Measurements from ENCODE around the gene CYBC1.

The CYBC1 gene

GRCh38 chr17:82444941-82445521, 5.5 kb downstream of the CYBC1 start:
- no peak overlapping the region for H3K27ac ChIP-seq
- TF ChIP-seq CTCF (IDR thresholded peaks at IDR 0.05) (no peak), ZFX (IDR thresholded peaks at IDR 0.05; ENCODE audit: borderline replicate concordance) (no peak)

- H3K27ac ChIP-seq, result no peak overlapping the region
- TF ChIP-seq ZFX (IDR thresholded peaks at IDR 0.05; ENCODE audit: borderline replicate concordance) (no peak), CTCF (IDR thresholded peaks at IDR 0.05) (no peak)
These were observed 6.2 kb downstream of the CYBC1 start for GRCh38 chr17:82444284-82444893.

- H3K27ac ChIP-seq, result no peak overlapping the region
- TF ChIP-seq ZFX (IDR thresholded peaks at IDR 0.05; ENCODE audit: borderline replicate concordance), result no peak
- TF ChIP-seq CTCF (IDR thresholded peaks at IDR 0.05), result no peak
These were observed 6.9 kb downstream of the CYBC1 start for GRCh38 chr17:82443465-82444283.

- TF ChIP-seq ZFX (IDR thresholded peaks at IDR 0.05; ENCODE audit: borderline replicate concordance), result no peak
- no peak for TF ChIP-seq CTCF (IDR thresholded peaks at IDR 0.05)
- no peak overlapping the region for H3K27ac ChIP-seq
These were observed 7.7 kb downstream of the CYBC1 start for GRCh38 chr17:82442643-82443464.

GRCh38 chr17:82441691-82442487, 8.7 kb downstream of the CYBC1 start:
- no peak overlapping the region for H3K27ac ChIP-seq
- TF ChIP-seq CTCF (IDR thresholded peaks at IDR 0.05) (no peak), ZFX (IDR thresholded peaks at IDR 0.05; ENCODE audit: borderline replicate concordance) (no peak)

- TF ChIP-seq CTCF (IDR thresholded peaks at IDR 0.05), result no peak
- no peak for TF ChIP-seq ZFX (IDR thresholded peaks at IDR 0.05; ENCODE audit: borderline replicate concordance)
- no peak overlapping the region for H3K27ac ChIP-seq
These were observed 9.4 kb downstream of the CYBC1 start for GRCh38 chr17:82440991-82441627.
